B cell (primary cell): ENCODE measurements around the gene MAEA. TPM values are rescaled to one million over a fixed set of nuclear protein-coding genes. Genes with fewer than 3 reads are reported as not detected.

Experiments
- ATAC-seq: fragments of 200-7000 bp; cut with Tn5 transposase; one replicate; pipeline ENCODE4 v1.10.0; 2021; ENCODE audit warnings: low read depth, mild to moderate bottlenecking, moderate number of reproducible peaks, moderate library complexity
- CTCF ChIA-PET: fragments of 350-600 bp; sonication (Branson Sonifier 250); formaldehyde crosslinking; loops from one replicate; lab custom pipeline; 2021; ENCODE audit warnings: antibody characterized with exemption, inconsistent platforms; lab: Charles Lee
- POLR2A ChIA-PET: fragments of 350-600 bp; sonication (Branson Sonifier 250); formaldehyde crosslinking; loops from one replicate; lab custom pipeline; 2021; ENCODE audit warnings: antibody characterized with exemption; lab: Charles Lee
- DNase-seq: peaks from one replicate; pipeline ENCODE4 v3.0.0; 2013
- H2AFZ ChIP-seq: 2 replicates; pipeline ENCODE4 v1.6.1; 2012; ENCODE audit warnings: mild to moderate bottlenecking, low read depth, low read length; ENCODE audit not compliant: insufficient read depth, poor library complexity, severe bottlenecking
- H3K27ac ChIP-seq, 2 donors: 1 replicate in 1 of 2; 2 replicates in 1 of 2; pipeline ENCODE4 v1.5.1; 2012 to 2013; ENCODE audit warnings: low read length in 2 of 2, mild to moderate bottlenecking in 2 of 2, moderate library complexity in 1 of 2
- H3K27me3 ChIP-seq, 4 experiments: fragments of 200-600 bp in 1 of 4; sonication (generic) in 1 of 4; replicated peaks in 1 of 4; 1 replicate in 2 of 4; 2 replicates in 2 of 4; pipeline versions ENCODE4 v1.6.1 to v1.7.0; 2013 to 2016; ENCODE audit warnings: low read length in 3 of 4, mild to moderate bottlenecking in 2 of 4, mixed read lengths in 1 of 4, moderate library complexity in 1 of 4; ENCODE audit not compliant: insufficient read depth in 4 of 4, control insufficient read depth in 3 of 4; ENCODE audit errors: control extremely low read depth in 1 of 4
- H3K36me3 ChIP-seq, 2 experiments: replicated peaks in 1 of 2; 1 replicate in 1 of 2; 2 replicates in 1 of 2; pipeline versions ENCODE4 v1.6.1 to v1.7.1; 2013; ENCODE audit warnings: low read length in 1 of 2; ENCODE audit not compliant: insufficient read depth in 2 of 2, control insufficient read depth in 1 of 2; ENCODE audit errors: control extremely low read depth in 1 of 2, extremely low read depth in 1 of 2
- H3K4me1 ChIP-seq, 2 donors: fragments of 200-600 bp in 1 of 2; sonication (generic) in 1 of 2; 1 replicate in 1 of 2; 2 replicates in 1 of 2; pipeline versions ENCODE4 v1.5.1 to v1.6.1; 2013 to 2017; ENCODE audit warnings: low read length in 2 of 2; ENCODE audit not compliant: control insufficient read depth in 2 of 2, insufficient read depth in 2 of 2
- H3K4me2 ChIP-seq: replicated peaks from 2 replicates; pipeline ENCODE3; 2012; ENCODE audit warnings: mild to moderate bottlenecking, low read depth, low read length; ENCODE audit not compliant: poor library complexity, severe bottlenecking
- H3K4me3 ChIP-seq, 5 experiments: fragments of 200-600 bp in 1 of 5; sonication (generic) in 1 of 5; 1 replicate in 3 of 5; 2 replicates in 2 of 5; pipeline versions ENCODE4 v1.5.1 to v1.7.0; 2011 to 2016; ENCODE audit warnings: low read length in 4 of 5, mild to moderate bottlenecking in 4 of 5, low read depth in 2 of 5, control low read depth in 1 of 5, moderate library complexity in 1 of 5; ENCODE audit not compliant: insufficient read depth in 1 of 5; ENCODE audit errors: control extremely low read depth in 1 of 5, extremely low read depth in 1 of 5
- H3K79me2 ChIP-seq: fragments of 200-600 bp; sonication (generic); one replicate; pipeline ENCODE4 v1.6.0; 2016; ENCODE audit warnings: low read length; ENCODE audit not compliant: control insufficient read depth, insufficient read depth
- H3K9ac ChIP-seq: fragments of 200-600 bp; sonication (generic); 2 replicates; pipeline ENCODE4 v1.6.1; 2017; ENCODE audit warnings: mild to moderate bottlenecking, low read length, moderate library complexity
- H3K9me3 ChIP-seq, 3 donors: one replicate each; pipeline versions ENCODE4 v1.6.1 to v1.7.1; 2013; ENCODE audit warnings: low read length in 2 of 3; ENCODE audit not compliant: control insufficient read depth in 2 of 3, insufficient read depth in 1 of 3; ENCODE audit errors: control extremely low read depth in 1 of 3
- H4K20me1 ChIP-seq: 2 replicates; pipeline ENCODE4 v1.6.0; 2012; ENCODE audit warnings: mild to moderate bottlenecking, low read length; ENCODE audit not compliant: insufficient read depth, control insufficient read depth, poor library complexity, severe bottlenecking
- H3K27ac Mint-ChIP-seq: one replicate; pipeline ENCODE4 v1.8.0; 2021; ENCODE audit warnings: mixed read lengths
- H3K27me3 Mint-ChIP-seq: one replicate; pipeline ENCODE4 v1.8.0; 2021; ENCODE audit warnings: mixed read lengths
- H3K4me1 Mint-ChIP-seq: one replicate; pipeline ENCODE4 v1.8.0; 2021; ENCODE audit warnings: mixed read lengths
- H3K4me3 Mint-ChIP-seq: one replicate; pipeline ENCODE4 v1.8.0; 2021; ENCODE audit warnings: mixed read lengths
- H3K9me3 Mint-ChIP-seq: one replicate; pipeline ENCODE4 v1.8.0; 2022; ENCODE audit warnings: mixed read lengths; ENCODE audit not compliant: insufficient read depth
- EZH2 ChIP-seq: IDR thresholded peaks from 2 replicates; pipeline ENCODE4 v1.6.1; 2012; ENCODE audit warnings: borderline replicate concordance, low read depth, mild to moderate bottlenecking, moderate library complexity, low read length; ENCODE audit not compliant: insufficient read depth, poor library complexity, severe bottlenecking
- WGBS: methylation state at CpG from one replicate; pipeline ENCODE4 v1.1.5; 2013; ENCODE audit warnings: missing lambda C conversion rate; ENCODE audit not compliant: insufficient coverage; 5-methylcytosine and 5-hydroxymethylcytosine counted together
- intact Hi-C: fragments of 100-400 bp; cut with micrococcal nuclease; formaldehyde crosslinking; loops from one replicate; pipeline ENCODE4 v1.10.0; 2022
- polyA plus RNA-seq: library from polyadenylated mRNA; depleted of rRNA; stranded (reverse); fragments of >200 nt; gene quantifications from 2 replicates; pipeline ENCODE4 v1.2.3, GENCODE V29; 2012
- total RNA-seq, 2 donors: library from RNA; stranded (reverse); fragments of 120-200 nt in 1 of 2; gene quantifications; 1 replicate in 1 of 2; 2 replicates in 1 of 2; pipeline versions ENCODE4 v1.2.3 to v1.2.4, GENCODE V29; 2013 to 2022
- TF ChIP-seq, protein P1 (sequence below): fragments of 200-600 bp; IDR thresholded peaks from one replicate; pipeline ENCODE4 v1.8.0; 2022; ENCODE audit warnings: antibody characterized with exemption, mild to moderate bottlenecking

MAEA gene
- total and polyA plus RNA-seq, 2 donors (not counting 1 experiment from before 2014, with no cell fraction given): 106 to 107 TPM

DNA sequence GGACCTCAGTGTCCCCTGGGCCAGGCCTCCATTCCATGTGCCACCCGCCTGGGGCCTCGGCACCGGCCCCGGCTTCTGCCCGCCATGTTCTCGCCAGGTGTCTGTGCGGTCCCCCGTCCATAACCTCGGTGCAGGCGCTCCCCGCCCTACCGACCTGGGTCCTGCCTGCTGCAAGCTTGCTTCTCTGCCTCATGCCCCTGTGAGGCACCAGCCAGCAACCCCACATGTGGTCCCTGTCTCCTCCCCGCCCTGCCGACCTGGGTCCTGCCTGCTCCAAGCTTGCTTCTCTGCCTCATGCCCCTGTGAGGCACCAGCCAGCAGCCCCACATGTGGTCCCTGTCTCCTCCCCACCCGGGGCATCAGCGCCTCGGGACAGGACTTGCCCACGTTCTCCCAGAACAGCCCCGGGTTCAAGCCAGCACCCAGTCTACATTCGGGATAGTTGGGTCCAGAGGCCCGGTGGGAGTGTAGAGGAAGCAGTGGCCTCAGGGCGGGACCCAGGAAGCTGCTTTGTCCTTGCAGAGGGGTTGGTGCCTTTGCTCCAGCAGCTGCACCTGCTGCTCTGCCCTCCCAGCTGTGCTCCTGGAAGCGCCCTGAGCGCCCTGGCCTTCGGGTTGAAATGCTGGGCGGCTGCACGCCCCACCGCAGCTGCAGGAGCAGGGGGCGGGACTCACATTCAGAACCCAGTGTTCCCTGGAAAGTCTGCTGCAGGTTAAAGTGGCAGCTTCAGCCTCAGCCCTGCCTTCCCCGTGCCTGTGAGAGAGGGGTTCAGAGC, 37.2 kb downstream of the MAEA start:
- H3K4me1 ChIP-seq: no peaks in the 10 kb centered on the region
- no peak overlapping the region for H3K4me3 Mint-ChIP-seq
- WGBS: 96% methylated on average over 29 of the region's 30 CpGs
- H3K27ac ChIP-seq: no peak overlapping the region
- H3K27ac Mint-ChIP-seq: no peak overlapping the region
- peaks cover 50% of the 10 kb centered on the region for H3K79me2 ChIP-seq
- H3K4me3 ChIP-seq: no peak overlapping the region
- H4K20me1 ChIP-seq: peaks cover 57% of the 10 kb centered on the region
- ChIA-PET POLR2A (no interaction called here), CTCF (no interaction called here)
- TF ChIP-seq, protein P1, sequence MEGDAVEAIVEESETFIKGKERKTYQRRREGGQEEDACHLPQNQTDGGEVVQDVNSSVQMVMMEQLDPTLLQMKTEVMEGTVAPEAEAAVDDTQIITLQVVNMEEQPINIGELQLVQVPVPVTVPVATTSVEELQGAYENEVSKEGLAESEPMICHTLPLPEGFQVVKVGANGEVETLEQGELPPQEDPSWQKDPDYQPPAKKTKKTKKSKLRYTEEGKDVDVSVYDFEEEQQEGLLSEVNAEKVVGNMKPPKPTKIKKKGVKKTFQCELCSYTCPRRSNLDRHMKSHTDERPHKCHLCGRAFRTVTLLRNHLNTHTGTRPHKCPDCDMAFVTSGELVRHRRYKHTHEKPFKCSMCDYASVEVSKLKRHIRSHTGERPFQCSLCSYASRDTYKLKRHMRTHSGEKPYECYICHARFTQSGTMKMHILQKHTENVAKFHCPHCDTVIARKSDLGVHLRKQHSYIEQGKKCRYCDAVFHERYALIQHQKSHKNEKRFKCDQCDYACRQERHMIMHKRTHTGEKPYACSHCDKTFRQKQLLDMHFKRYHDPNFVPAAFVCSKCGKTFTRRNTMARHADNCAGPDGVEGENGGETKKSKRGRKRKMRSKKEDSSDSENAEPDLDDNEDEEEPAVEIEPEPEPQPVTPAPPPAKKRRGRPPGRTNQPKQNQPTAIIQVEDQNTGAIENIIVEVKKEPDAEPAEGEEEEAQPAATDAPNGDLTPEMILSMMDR: no peak
- TF ChIP-seq EZH2: no peak
- H3K36me3 ChIP-seq: peaks cover 0 to 61% of the 10 kb centered on the region in 2 experiments
- intact Hi-C loops: no loop called here
- H2AFZ ChIP-seq: no peak overlapping the region
- H3K9ac ChIP-seq: no peak overlapping the region
- H3K27me3 Mint-ChIP-seq: no peaks in the 10 kb centered on the region
- ATAC-seq (no peak), DNase-seq (no peak)
- no peaks in the 10 kb centered on the region for H3K9me3 Mint-ChIP-seq
- no peaks in the 10 kb centered on the region for H3K9me3 ChIP-seq
- H3K27me3 ChIP-seq: no peaks in the 10 kb centered on the region
- no peaks in the 10 kb centered on the region for H3K4me1 Mint-ChIP-seq
- H3K4me2 ChIP-seq: no peak overlapping the region

DNA sequence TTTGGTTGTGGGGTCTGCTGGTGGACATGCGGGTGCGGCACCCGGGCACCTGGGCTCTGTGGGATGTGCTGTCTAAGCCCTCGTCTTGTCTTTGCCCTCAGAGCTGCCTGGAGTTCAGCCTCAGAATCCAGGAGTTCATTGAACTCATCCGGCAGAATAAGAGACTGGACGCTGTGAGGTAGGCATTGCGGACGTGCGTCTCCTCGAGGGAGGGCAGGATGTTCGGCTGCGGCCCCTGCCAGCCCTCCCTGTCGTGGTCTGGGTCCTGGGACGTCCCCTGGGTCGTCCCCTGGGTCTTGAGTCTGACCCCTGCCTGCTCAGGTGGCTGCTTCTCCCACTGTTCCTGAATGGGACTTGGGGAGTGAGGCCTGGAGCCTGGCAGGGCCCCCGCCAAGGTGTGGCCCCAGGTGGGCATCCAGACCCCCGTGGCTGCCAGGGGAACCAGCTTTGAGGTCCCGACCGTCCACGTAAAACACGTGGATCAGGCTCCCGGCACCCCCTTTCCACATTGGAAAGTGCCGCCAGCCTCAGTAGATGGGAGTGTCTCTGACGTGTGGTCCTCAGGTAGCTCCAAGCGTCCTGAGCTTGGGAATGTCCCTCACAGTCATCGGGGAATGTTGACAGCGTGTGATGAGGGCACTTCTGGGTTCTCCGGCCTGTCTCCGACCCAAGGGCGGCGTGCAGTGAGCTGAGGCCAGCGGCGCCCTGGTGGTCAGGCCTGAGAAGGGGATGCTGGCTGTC, 38.0 kb downstream of the MAEA start:
- 96% methylated on average over 33 of the region's 33 CpGs for WGBS
- Mint-ChIP-seq H3K9me3 (no peaks in the 10 kb centered on the region), H3K4me3 (no peak overlapping the region), H3K4me1 (no peaks in the 10 kb centered on the region), H3K27me3 (no peaks in the 10 kb centered on the region), H3K27ac (no peak overlapping the region)
- Histone ChIP-seq H3K4me2 (no peak overlapping the region), H3K9me3 (no peaks in the 10 kb centered on the region), H3K27me3 (no peaks in the 10 kb centered on the region), H3K36me3 (peaks cover 0 to 62% of the 10 kb centered on the region in 2 experiments), H2AFZ (no peak overlapping the region), H3K4me1 (no peaks in the 10 kb centered on the region), H3K79me2 (peaks cover 42% of the 10 kb centered on the region), H3K27ac (no peak overlapping the region), H3K9ac (no peak overlapping the region), H3K4me3 (no peak overlapping the region), H4K20me1 (peaks cover 54% of the 10 kb centered on the region)
- TF ChIP-seq EZH2: no peak
- TF ChIP-seq, protein P1: no peak
- ChIA-PET POLR2A (no interaction called here), CTCF (no interaction called here)
- DNase-seq: no peak
- intact Hi-C loops: no loop called here
- ATAC-seq: no peak
